Measurements from ENCODE around the gene DACH1.

DNA sequence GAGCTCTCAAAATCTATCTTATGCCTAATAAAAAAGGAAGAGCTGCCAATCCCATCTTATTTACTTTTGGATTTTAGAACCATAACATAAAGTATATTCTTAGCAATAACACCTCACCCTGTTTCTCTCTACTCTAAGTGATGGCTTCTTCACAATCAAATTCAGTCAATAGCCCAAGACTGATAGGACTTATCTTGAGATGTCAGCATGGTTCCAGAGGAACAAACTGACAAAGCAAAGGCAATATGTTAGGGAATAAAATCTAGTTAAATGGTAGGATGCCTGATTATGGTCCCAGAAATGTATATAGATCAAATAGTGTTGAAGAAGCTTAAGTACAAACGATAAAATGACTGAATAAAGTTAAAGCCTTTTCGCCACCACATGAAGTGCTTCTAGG is 36.3 kb downstream of the DACH1 start:
- TF ChIP-seq ZC3H10 (CRISPR knock-in tag; IDR thresholded peaks at IDR 0.05) (no peak), ZFP3 (CRISPR knock-in tag; IDR thresholded peaks at IDR 0.05) (no peak), CSDC2 (CRISPR knock-in tag; IDR thresholded peaks at IDR 0.05) (no peak), ZNF8 (CRISPR knock-in tag; IDR thresholded peaks at IDR 0.05) (no peak)
- TF ChIP-seq, protein P1, sequence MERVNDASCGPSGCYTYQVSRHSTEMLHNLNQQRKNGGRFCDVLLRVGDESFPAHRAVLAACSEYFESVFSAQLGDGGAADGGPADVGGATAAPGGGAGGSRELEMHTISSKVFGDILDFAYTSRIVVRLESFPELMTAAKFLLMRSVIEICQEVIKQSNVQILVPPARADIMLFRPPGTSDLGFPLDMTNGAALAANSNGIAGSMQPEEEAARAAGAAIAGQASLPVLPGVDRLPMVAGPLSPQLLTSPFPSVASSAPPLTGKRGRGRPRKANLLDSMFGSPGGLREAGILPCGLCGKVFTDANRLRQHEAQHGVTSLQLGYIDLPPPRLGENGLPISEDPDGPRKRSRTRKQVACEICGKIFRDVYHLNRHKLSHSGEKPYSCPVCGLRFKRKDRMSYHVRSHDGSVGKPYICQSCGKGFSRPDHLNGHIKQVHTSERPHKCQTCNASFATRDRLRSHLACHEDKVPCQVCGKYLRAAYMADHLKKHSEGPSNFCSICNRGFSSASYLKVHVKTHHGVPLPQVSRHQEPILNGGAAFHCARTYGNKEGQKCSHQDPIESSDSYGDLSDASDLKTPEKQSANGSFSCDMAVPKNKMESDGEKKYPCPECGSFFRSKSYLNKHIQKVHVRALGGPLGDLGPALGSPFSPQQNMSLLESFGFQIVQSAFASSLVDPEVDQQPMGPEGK (CRISPR knock-in tag; IDR thresholded peaks at IDR 0.05; ENCODE audit: borderline replicate concordance), result no peak

Data from SK-N-SH treated with all-trans-retinoic acid at 6 μM for 48 hours (cell line).